SH-SY5Y (cell line): ENCODE results near the gene FOXL1.

Experiments
- GATA2 ChIP-seq: IDR thresholded peaks from 2 replicates; pipeline ENCODE4 v1.6.1; 2011; ENCODE audit warnings: mild to moderate bottlenecking, low read depth, low read length
- GATA3 ChIP-seq: IDR thresholded peaks from 2 replicates; pipeline ENCODE4 v1.6.1; 2011; ENCODE audit warnings: low read depth, mild to moderate bottlenecking, low read length, moderate library complexity

GRCh38 chr16:86553356-86553755, 25.0 kb upstream of the FOXL1 start:
- TF ChIP-seq GATA3 (no peak), GATA2 (no peak)
